IPS-NIHi11 (cell line): ENCODE measurements around the gene PPP2R3B.
"Not testable (repeated sequence)": the region's sequence is repeated elsewhere in the genome, so short reads cannot be mapped to it uniquely, and the experiment has no call there.

Source experiments
- DNase-seq: peaks from one replicate; pipeline ENCODE4 v3.0.0; 2012; ENCODE audit warnings: mixed read lengths, low spot score

The PPP2R3B gene

DNA sequence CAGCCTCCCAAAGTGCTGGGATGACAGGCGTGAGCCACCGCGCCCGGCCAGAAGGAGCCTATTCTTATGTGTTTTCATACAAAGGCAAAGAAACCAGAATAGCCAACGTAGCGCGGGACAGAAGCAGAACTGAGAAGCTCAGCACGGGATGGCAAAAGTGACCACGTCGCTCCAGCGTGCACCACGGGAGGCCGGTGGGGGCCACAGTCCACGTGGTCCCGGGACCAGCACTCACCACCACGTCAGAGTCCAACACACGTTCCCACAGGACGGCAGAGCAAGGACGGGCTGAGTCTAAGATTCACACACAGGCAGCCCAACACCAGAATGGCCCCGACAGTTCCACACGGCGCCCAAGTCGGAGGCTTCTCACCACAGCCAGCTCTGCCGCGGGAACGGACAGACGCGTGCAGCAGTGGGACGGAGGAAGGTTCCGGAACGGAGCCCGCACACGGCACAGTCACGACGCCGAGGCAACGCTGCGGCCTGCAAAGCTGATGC lies 49.3 kb downstream of the PPP2R3B start:
- DNase-seq = no peak

DNA sequence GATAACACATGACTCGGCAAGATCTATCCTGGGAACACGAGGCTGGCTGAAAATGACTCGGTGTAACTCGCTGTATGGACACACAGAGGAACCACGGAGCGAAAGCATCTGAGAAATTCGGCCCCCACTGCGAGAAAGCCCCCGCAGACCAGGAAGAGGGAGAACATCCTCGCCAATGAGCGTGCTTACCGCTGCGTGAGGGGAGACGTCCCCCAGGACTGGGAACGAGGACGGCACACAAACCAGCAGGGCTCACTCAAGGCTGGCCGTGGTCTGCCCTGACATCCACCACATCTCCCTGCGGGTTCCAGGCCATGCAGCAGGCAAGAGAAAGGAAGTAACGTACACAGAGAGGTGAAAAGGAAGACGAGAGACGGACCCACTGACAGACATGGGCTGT lies 50.5 kb downstream of the PPP2R3B start:
- DNase-seq = no peak

DNA sequence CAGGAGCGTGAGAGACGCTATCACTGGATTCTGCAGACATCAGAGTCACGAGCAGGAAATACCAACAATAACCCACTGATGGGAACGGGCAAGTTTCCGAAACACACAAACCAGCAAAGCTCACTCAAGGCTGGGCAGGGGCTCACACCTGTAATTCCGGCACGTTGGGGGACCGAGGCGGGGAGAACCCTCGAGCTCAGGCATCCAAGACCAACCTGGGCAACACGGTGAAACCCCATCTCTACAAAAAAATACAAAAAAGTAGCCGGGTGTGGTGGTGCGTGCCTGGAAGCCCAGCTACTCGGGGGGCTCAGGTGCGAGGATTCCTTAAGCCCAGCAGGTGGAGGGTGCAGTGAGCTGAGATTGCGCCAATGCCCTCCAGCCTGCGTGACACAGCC lies 51.0 kb downstream of the PPP2R3B start:
- no peak for DNase-seq

DNA sequence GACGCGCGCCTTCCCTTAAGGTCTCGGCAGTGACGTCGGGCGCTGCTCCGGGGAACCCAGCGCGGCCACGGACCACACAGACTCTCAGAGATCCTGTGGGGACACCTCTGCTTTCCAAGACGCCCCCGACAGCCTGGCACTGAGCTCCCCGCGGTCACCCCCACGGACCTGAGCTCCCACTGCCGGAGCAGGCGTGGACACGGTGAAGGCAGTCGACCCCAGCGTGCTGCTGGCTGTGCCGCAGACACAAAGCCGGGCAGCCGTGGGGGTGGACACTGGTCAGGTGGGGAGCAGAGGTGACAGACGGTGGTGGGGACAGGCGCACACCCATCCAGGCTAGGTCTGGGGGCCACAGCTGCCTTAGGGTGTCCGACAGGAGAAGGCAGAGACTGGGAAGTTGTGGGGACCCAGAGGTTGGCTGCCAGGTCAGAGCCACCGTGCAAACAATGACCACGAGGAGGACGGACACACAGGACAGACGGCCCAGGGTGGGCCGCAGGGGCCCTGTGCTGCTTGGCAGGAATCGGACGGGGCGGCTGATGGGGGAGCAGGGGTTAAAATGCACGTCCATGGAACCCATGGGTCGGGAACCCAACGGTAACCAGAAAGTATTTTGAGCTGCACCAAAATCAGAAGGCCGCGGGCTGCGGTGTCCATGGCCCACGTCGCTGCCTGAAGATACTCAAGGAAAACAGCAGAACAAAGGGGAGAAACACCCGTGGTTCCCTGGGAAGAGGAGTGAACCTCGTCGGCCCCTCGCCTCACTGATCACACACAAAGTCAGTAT lies 51.5 kb downstream of the PPP2R3B start:
- no peak for DNase-seq

DNA sequence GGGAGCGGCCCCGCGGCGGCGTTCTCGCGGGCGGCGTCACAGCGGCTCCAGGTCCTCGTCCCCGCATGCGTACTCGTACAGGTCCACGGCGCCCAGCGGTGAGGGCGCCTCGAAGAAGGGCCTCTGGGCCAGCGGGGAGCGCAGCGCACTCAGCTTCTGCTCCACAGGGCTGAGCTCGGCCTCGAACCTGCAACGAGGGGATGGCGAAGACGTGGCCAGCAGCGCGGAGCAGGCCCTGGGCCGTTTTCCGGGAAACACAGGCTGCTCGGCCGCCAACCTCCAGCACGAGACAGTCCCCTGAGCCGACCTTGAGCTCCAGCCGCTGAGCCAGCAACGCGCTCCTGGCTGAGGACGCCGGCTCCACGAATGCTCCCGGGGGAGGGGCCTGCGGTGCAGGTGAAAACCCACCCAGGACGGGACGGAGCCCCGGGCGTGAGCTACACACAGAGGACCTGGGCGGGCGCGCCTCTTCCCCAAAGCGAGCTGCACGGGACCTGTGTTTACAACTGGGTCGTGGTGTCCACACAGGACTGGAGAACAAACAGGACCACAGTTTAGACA lies 52.3 kb downstream of the PPP2R3B start:
- no peak for DNase-seq

DNA sequence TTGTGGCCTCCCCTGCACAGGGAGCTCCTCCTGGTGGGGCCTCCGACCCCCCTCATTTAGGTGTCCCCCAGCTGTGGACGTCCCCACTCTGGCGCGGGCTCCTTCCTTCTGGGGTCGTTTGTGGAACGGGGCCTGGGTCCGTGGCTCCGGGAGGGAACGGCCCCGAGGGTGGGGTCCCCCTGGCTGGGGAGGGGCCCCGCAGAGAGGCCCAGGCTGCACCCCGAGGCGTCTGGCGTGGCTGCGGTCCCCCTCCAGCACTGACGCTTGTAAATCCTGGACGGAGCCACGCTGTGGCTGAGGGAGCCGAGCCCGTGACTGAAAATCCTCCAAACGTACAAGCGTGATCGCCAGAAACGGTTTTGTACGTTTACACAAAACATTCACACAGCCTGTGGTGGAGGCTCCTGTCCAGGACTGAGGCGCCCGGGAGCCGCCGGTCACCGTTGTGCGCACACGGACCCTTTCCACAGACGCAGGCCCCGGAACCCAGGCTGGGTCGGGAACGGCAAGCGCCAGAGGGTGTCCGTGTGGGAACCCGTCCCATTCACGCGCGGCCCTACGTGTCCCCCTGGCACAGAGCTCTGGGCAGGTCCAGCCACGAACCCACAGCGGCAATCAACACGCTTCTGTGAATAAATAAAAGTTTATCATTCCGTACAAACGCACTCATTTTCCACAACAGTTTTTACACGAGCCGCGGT lies 52.9 kb downstream of the PPP2R3B start:
- no peak for DNase-seq

DNA sequence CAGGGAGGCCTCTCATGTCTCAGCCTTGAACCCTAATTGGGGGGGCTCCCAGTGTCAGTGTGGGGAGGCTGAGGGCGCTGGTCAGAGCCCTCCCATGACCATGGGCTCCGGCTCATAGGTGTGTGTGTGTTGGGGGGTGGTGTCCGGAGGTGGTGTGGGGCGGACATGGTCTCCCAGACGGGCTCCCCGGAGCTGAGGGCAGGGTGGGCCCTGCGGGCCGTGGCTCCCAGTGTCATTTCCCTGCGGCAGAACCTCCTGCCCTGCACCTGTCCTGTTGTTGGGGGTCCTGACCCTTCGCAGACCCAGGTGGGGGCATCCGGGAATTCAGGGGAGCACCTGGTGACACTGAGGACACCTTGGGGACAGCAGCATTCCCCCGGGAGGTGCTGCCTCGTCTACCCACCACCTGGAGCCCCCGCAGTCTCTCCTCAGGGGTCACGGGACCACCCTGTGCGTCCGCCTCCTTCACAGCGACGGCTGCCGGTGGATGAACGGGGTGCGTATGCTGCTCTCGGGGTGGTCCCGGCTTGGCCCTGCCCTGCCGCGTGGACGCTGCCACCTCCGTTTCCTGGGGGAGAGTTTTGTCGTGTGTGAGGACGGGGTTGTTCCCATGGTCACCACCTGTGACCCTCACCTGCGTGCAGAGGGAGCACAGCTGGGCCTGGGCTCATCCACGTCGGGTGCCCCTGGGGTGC lies 53.6 kb downstream of the PPP2R3B start:
- DNase-seq = no peak

DNA sequence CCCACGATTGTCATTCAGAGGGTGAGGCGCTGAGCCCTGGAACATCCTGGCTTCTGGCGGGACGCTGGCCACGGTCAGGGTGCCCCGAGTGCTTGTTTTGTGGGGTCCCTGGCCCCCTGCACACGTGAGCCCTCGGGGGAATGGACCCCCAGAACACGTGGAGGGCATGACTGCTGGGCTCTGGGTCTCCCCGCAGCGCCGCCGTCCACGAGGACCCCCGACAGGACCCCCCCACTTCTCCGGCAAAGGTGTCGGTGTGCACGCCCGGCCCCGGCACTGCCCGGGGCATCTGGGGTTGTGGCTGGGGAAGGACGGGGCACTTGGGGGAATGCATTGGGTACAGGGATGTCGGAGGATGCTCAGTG lies 54.2 kb downstream of the PPP2R3B start:
- no peak for DNase-seq

DNA sequence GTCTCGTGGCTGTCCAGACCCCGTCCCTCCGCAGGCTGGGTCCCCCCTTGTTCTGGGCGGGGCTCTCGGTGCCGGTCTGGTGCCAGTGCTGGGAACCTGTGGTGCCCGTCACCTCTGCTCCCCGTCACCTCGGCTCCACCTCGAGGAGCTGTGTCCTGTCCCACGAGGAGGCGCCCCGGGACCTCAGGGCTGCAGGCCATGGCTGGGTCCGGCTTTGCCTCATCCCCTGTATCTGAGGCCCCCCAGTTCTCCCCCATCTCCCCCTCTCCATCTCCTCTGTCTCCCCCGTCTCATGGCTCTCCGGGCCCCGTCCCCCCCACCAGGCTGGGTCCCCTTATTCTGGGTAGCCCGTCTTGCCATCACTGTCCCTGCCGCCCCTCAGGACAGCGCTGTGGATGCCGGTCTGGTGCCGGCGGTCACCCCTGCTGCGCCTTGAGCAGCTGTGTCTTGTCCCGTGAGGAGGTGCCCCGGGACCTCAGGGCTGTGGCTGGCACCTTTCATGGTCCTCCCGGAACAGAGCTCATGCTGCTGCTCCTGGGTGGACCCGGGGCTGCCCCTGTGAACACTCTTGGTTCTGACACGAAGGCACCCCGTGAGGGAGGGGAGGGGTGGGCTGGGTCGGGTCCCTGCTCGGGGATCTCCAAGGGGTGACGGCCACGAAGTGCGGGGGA lies 54.7 kb downstream of the PPP2R3B start:
- DNase-seq = peak; percentile 53

DNA sequence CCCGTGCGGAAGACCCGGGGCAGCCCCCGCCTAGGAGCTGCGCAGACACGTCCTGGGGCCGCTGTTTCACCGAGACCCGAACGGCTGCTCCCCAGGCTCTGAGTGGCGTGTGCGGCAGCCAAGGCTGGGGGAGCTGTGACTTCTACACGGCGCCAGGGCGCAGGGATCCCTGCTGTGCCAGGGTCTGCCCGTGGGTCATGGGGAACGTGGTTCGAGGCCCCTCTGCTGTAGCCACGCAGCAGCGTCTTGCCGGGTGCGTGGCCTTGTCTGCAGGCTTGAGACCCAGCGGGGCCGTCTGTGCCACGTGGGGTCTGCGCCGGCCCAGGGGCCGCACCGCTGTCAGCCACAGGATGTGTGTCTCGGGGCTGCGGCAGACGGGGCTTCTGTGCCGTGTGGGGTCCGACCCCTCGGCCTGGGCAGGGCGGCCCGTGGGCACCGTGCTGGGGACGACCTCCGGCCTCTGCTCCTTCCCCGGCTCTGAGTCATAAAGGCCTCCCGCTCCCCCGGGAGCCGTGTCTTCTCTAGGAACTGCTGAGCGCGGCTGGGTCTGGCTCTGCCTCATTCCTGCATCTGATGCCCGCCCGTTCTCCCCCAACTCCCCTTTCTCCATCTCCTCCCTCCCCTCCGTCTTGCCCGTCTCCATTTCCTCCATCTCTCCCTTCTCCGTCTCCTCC lies 55.4 kb downstream of the PPP2R3B start:
- DNase-seq = peak; percentile 59

DNA sequence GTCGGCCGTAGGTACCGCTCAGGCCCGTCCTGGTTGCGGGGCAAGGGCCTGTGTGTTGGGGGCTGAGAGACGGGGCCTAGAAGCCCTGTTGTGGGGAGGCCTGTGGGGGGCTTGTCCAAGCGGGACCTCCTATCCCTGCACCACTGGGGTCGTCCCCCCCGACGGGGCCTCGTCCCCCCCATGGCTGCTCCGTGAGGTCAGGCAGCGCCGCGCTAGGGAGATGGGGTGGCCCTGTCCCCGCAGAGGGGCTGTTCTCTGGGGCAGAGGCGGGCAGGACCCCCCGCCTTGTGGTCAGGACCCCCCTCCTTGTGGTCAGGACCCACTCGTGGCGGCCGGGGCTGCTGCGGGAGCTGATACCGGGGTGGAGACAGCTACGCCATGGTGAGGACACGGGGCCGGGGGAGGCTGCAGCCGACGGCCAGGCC lies 56.0 kb downstream of the PPP2R3B start:
- DNase-seq = no peak

DNA sequence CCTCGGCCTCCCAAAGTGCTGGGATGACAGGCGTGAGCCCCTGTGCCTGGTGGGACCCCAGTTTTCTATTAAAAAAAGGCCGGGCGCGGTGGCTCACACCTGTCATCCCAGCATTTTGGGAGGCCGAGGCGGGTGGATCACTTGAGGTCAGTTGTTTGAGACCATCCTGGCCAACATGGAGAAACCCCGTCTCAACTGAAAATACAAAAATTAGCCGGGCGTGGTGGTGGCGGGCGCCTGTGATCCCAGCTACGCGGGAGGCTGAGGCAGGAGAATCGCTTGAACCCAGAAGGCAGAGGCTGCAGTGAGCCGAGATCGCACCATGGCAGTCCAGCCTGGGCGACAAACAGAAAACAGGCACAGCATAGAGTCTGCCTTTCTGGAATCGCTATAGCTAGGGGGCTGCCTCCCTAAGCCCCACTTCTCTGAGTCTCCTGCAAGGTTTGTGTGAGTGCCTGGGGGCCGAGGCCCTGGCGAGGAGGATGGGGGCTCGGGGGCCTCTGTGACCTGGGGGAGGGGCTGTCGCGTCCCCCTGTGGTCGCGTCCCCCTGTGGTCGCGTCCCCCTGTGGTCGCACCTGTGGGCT lies 56.5 kb downstream of the PPP2R3B start:
- DNase-seq = not testable (repeated sequence)

DNA sequence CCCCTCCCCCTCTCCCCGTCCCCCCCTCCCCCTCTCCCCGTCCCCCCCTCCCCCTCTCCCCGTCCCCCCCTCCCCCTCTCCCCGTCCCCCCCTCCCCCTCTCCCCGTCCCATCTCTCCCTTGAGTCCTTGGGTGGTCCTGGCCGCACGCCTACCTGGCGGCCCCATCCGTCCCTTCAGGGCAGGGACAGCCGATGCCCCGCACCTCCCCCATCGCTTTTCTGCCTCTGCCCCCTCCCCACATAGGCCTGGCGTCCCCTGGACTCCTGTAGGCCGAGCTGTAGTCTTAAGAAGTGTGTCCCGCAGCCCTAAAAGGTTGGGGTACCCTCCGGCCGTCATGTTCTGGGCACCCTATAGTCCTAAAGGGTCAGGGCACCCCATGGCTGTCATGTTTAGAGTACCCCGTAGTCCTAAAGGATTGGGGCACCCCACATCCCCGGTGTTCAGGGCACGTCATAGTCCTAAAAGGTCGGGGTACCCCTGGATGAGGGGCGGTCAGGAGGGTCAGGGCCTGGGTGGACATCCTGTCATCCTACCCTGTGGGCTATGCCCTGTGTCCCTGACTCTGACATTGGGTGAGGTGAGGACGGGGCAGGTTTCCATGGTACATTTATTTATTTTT lies 57.3 kb downstream of the PPP2R3B start:
- no peak for DNase-seq

DNA sequence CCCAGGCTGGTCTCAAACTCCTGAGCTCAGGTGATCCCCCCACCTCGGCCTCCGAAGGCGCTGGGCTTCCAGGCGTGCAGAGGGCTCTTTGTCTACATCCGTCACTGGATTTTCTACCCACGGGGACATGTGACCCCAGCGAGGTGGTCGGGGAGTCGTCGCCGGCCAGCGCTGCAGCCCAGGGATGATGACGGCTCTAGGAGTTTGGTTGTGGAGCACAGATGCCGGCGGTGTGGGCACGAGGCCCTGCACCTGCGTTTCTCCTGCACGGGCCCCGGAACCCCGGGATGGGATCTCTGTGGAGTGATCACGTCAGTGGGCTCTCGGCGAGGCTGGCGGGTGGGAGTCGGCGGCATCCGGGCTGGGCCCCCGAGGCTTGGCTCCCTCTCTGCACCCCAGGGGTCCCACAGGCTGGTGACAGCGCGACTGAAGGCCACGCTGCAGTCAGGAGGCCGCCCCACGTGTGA lies 59.0 kb downstream of the PPP2R3B start:
- no peak for DNase-seq

DNA sequence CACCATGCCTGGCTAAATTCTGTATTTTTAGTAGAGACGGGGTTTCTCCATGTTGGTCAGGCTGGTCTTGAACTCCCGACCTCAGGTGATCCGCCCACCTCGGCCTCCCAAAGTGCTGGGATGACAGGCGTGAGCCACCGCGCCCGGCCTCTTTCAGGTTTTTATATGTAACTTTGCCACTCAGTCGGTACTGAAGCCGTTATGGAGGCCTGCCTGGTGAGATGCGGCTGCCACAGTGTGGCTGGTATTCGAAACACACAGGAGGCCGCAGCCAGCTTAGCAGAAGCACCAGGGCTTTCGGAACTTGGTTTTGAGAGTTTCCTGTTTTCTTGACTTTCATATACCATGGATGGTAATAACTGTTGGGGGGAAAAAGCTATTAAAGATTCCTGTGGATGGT lies 62.0 kb downstream of the PPP2R3B start:
- not testable (repeated sequence) for DNase-seq

DNA sequence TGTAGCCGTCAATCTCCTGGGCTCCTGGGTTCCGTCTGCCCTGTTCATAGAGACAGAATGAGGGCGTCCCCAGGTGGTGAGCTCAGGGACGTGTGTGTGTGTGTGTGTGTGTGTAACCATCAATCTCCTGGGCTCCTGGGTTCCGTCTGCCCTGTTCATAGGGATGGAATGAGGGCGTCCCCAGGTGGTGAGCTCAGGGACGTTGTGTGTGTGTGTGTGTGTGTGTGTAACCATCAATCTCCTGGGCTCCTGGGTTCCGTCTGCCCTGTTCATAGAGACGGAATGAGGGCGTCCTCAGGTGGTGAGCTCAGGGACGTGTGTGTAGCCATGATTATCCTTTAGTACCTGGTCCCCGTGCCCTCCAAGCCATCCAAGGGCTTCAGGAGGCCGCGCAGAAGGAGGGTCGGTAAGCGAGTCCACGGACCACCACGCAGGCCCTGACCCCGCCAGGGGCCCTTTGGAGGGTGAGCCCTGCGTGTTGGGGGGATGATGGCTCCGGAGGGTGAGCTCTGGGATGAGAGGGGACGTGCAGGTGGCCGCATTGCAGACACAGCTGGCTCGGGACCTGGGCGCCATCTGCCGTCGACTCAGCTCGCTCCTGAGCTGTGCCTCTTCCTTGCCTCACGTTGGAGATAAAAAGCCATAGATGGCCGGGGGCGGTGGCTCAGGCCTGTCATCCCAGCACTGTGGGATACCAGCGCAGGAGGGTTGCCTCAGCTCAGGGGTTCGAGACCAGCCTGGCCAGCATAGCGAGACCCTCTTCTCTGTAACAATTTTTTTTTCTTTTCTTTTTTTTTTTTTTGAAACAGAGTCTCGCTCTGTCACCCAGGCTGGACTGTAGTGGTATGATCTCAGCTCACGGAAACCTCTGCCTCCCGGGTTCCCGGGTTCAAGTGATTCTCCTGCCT lies 62.7 kb downstream of the PPP2R3B start:
- no peak for DNase-seq

DNA sequence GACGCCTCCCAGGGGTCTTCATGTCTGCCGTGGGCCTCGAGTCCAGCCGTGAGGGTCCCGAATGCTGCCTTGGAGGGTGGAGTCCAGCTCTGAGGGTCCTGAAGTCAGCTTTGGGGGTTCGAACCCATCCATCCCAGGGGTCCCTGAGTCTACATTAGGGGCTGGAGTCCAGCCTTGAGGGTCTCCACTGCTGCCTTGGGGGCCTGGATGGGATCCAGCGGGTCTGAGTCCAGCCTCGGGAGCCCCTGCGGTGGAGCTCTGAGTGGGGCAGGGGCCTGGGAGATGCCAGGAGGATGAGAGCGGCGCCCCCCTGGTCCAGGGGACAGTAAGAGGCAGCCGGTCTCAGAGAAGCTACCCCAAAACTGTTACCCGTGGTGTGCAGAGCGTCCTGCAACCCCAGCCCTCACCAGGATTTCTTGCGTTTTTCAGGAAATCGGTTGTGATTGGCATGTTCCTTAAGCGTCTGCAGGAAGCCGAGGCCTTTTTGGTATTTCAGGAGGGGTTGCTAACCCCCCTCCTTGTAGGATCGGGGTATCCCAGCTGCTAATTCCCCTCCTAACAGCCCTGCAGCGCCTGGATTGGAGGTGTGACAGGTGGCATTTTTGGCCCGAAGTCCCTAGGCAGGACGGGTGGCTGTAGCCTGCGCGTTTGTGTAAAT lies 66.5 kb downstream of the PPP2R3B start:
- no peak for DNase-seq

DNA sequence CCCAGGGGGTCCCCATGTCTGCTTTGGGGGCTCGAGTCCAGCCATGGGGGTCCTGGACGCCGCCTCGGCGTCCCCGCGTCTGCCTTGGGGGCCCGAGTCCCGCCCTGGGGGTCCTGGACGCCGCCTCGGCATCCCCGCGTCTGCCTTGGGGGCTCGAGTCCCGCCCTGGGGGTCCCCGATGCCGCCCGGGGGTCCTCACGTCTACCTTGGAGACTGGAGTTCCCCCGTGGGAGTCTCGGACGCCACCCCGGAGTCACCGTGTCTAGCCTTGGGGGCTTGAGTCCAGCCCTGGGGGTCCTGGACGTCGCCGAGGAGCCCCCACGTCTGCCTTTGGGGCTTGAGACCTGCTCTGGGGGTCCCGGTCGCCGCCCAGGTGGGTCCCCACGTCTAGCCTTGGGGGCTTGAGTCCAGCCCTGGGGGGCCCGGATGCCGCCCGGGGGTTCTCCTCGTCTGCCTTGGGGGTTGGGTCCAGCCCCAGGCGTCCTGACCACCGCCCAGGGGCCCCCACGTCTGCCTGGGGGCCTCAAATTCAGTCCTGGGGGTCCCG lies 67.1 kb downstream of the PPP2R3B start:
- no peak for DNase-seq
